Activated naive CD4-positive, alpha-beta T cell (primary cell): ENCODE results near the gene CYP27A1.

Experiments used
- DNase-seq, 4 experiments: peaks; one replicate each; lab custom pipeline; 2025; lab: John Stamatoyannopoulos, UW

Gene CYP27A1

DNA sequence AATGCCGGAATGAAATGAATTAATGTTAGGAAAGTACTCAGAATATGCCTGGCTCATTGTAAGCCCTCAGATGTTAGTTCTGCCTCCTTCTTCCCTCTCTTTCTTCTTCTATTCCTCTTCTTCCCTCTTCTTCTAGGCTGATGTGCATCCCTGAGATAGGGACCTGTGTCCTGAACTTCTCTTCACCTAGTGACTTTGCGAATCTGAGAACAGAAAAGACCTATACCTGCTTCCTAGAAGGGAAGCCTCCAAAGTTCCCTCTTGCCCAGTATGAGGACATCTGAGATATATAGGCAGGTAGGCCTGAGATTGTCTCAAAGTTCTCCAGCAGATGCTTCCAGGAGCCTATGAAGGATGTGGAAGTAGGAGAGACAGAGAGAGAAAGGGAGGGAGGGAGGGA, 8.1 kb upstream of the CYP27A1 start:
- DNase-seq: no peak

DNA sequence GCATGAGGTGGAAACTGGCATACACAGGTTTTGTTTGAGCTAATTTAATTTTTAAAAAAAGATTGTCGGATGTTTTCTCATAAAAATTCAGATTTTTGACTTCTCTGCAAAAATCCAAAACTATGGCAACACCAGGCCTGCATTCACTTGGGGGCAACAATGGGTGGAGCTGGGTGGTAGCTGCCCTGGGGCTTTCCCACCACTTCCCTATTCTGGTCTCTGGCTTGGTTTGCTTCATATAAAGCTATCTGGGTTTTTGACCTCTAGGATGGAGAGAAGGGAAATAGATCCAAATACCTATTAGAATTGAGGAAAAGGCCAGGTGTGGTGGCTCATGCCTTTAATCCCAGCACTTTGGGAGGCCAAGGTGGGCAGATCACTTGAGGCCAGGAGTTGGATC, 5.5 kb upstream of the CYP27A1 start:
- no peak for DNase-seq

DNA sequence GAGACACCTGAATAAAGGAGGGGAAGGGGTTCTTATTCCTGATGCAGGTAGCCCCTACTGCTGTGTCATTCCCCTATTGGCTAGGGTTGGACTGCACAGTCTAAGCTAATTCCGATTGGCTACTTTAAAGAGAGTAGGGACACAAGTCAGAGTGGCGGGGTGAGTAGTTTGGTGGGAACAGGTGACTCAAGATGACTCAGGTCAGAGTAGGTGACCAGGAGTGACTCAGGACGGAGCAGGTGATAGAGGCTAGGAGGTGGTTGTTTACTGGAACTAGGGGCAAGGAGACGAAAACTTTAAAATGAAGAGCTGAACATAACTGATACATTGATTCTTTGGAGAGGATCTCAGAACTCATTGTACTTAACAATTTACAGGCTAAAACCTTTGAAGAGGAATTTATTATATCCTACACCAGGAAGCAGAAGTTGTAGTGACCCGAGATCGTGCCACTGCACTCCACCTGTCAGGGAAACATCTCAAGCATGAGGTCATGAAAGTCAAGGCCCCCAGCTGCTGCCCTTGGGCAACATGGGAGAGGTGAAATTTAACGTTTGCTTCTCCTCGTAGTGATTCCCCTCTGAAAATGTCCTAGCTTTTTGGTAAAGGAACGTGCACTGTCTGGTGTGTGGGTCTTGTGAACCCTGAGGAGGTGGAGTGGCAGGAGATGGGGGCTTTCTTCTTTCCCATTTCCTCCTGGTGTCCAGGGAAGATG, 4.5 kb upstream of the CYP27A1 start:
- DNase-seq: no peak

DNA sequence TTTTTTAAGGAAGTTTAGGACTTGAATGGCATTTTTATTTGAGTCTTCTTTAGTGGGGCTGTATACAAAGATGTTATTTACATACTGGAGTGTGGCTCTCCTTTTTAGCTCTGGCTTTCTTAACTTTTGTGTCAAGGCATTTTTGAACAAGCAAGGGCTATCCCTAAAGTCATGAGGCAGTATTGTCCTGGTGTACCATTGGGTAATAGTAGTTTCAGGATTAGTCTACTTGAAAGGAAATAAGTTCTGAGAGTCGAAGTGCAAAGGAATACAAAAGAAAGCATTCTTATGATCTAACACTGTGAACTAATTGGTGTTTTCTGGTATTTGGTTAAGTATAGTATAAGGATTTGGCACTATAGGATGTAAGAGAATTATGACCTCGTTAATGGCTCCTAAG, 1.9 kb upstream of the CYP27A1 start:
- DNase-seq: no peak

DNA sequence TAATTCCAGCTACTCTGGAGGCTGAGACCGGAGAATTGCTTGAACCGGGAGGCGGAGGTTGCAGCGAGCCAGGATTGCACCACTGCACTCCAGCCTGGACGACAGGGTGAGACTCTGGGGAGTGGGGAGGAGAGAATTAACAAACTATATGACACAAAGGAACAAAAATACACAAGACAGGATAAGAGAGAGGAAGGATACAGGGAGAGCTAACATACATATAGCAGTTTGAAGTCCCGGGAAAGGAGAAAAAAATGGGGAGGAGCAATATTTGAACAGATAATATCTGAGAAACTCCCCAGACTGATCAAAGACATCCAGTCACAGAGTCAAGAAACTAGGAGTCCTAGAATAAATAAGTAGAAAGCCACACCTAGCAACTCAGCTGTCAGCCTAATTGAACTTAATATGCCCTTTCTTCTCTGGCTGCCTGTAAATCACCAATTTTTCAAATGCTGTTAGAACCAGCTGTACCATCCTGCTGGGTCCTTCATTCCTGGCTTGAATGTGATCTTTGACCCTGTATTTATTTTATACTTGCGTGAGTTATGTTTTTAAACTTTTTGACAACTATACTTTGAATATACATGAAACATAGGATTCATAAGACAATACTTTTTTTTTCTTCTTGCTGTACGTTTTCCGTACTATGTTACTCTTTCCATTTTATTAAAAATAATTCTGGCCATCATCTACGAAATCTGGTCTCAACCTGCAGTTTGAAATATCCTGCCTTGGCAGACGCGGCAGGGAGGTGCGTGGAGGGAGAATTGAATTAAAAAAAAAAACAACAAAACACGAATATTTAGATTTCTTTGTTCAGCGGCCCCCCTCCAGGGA, 876 bp upstream of the CYP27A1 start:
- DNase-seq: no peak

DNA sequence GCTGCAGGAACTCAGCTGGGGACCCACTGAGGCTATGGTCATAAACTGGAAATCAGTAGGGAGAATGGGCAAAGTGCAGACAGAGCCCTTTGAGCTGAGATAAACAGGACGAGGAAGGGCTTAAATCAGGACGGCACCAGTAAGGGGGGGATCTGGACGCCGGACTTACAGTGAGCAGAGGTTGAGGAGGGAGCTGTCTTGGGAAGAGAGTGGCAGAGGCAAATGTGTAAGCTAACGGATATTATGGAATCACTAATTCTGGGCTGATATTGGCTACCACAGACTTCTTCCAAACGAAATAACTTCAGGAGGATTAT, 539 bp downstream of the CYP27A1 start:
- DNase-seq: no peak

DNA sequence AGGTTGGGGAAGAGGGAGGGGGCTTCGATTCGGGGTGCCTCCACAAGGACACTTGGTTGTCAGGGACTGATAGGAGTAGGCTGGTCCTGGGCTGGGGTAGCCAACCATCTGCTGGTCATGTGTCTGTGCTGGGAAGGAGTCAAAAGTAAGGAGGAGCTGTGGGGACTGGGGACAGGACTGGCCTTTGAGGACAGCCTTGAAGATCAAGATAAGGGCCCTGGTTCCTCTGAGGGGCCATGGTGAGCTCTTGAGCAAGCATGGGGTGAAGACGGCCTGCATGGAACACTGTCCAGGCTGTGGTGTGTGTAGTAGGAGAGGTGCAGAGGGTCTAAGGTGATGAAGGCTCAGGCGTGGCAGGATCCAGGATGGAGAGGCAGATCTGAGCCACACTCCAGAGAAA, 1.7 kb downstream of the CYP27A1 start:
- no peak for DNase-seq

DNA sequence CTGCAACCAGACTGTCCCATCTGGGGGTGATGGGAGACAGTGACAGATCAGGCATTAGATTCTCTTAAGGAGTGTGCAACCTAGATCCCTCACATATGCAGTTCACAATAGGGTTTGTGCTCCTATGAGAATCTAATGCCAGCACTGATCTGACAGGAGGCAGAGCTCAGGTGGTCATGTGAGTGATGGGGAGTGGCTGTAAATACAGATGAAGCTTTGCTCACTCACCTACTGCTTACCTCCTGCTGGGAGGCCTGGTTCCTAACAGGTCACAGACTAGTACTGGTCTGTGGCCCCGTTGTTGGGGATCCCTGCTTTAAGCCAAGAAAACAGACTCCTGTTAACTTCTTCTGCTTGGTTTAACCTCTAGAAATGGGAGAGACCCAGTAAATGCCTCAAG, 3.2 kb downstream of the CYP27A1 start:
- no peak for DNase-seq

DNA sequence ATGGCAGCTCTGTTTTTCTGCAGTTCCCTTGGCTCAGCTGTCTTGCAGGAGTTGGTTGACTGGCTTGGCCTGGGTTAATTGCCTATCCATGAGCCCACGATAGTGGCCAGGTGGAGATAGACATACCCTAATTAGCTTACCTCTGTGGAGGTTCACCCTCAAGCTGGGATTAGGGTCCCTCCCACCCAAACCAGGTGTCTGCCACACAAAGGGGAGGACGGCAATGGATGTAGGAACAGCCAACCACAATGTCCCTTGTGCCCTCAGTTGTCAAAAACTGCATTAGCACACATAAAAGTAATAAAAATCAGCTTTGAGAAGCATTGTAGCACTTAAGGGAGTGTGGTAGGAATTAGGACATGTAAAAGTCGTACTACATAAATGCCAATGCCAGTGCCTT, 4.2 kb downstream of the CYP27A1 start:
- DNase-seq: no peak

DNA sequence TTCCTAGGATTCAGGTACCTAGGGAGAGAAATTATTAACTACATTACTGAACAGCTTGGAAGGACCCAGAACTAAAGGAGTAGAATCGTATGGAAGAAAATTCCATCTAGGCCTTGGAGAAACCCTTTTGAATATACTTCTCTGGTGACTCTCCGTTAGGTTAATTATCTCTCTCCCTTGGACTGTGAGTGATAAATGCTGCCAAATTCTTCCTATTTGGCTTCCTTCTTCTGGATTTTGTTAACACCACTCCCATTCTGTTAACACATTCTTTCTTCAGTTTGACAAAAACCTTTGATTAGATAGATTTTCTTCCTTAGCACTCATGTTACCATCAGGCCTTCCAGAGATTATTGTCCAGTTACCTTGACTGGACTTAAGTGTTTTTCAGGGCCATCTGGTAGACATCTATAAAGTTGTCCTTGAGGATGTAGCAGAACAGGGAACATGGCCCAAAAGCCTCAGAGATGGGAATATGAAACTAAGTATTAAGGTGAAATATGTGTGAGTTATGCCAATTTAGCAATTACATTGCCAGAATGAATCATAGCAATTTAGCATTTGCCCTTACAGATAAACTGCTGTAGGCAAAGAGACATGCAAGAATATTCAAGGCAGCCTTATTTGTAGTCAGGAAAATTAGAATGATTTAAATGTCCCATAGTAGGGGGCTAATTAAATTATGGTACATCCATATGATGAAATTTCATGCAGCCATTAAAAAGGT, 6.7 kb downstream of the CYP27A1 start:
- DNase-seq: no peak

DNA sequence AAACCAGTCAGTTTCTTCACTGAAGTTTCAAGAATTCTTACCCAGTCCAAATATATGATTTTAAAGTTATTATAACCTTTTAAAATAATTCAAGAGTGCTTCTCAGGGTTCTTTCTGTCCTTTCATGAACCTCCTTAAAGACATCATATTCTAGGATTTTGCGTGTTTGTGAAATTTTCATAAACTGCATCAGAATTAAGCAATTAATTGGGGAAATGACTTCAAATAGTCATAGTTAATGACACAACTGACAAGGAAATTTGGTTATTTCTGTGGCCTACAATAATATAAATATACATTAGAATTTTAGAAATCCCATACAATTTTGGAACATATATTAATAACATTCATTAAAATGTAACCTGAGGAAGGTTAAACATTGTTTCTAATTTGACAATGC, 10.5 kb downstream of the CYP27A1 start:
- DNase-seq: no peak

DNA sequence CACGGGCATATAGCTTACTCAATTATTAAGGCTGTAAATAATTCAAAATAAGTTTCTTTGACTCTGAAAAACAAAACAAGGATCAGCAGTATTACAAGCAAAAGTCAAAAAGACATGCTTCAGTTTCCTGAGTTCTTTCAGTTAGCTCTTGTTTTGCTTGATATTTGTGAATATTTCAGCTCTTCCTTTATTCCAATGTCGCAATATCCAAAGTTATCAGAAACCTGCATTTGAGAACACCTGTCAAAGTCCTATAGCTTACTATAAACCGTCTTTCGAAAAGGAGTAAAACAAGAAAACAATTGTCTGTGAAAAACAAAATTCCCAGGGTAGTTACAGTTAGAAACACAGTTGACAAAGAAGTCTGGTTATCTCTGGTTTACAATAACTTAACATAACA, 14.7 kb downstream of the CYP27A1 start:
- DNase-seq: no peak

DNA sequence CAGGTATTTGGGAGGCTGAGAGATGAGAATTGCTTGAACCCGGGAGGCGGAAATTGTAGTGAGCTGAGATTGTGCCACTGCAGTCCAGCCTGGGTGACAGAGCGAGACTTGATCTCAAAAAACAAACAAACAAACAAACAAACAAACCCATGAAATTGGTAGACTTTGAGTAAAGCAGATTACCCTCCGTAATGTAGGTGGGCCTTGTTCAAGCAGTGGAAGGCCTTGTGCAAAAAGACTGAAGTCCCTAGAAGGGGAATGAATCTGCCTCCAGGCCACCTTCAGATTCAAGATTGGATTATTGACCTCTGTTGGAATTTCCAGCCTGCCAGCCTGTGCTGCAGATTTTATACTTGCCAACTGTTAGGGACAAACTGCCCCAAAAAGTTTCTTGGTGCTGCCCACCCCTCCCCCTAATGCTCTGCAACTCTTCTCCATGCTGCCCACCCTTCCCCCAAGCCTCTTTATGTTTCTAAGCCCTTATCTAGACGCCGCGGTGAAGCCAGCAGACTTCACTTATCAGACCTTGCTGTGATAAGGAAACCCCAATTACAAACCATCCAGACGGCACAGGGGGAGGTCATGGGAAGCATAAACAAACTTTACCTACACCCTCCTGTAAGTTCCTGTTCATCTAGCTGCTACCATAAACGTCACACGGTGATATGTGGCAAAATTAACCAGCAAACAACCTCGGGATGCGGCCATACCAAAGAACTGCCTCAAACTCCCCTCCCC, 17.0 kb downstream of the CYP27A1 start:
- DNase-seq: no peak

DNA sequence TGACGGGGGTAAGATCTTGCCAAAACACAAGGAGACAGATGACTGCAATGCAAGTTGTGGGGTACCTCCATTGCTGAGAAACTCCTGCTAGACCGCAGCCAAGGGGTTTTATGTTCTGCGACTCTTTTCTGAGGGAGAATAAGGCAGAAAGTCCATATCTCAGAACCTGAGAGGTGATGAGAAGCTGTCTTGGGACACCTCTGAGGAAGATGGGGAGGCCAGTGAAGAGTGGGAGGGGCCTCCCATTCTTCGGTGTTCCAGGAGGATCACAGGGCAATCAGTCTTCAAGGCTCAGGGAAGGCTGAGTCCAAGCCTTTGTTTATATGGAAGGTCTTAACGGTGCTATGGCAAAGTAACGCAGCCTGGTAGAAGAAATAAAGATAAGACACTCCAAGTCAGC, 18.0 kb downstream of the CYP27A1 start:
- no peak for DNase-seq

DNA sequence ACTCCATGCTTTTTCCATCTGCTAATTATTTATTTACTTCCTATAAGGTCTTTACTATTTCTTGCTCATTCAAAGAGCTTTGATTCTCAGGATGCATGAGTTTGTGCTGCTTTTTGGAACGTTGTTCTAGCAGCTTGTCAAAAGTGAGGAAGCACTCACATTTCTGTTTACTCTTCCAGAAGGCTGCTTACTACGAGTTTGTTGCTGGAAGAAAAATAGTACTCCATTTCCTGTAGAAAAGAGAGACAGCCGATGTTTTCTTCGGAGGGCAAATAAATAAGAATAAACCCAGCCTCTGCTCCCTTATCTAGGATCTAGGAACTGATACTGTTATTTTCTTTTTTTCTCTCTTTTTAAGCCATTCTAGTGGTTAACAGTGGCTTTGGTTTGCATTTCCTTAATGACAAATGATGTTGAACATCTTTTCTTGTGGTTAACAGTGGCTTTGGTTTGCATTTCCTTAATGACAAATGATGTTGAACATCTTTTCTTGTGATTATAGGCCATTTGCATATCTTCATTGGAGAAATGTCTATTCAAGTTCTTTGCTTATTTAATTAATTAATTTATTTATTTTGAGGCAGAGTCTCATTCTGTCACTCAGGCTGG, 20.5 kb downstream of the CYP27A1 start:
- no peak for DNase-seq

DNA sequence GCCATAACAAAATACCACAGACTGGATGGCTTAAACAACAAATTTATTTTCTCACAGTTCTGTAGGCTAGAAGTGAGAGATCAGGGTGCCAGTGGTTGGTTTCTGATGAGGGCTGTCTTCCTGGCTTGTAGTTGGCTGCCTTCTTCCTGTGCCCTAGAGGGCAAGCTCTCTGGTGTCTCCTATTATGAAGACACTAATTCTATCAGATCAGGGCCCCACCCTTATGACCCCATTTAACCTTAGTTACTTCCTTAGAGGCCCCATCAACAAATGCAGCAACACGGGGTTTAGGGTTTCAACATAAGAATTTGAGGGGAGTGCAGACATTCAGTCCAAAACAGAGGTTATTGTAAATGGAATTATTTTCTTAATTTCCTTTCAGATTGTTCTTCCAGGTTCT, 22.9 kb downstream of the CYP27A1 start:
- no peak for DNase-seq

DNA sequence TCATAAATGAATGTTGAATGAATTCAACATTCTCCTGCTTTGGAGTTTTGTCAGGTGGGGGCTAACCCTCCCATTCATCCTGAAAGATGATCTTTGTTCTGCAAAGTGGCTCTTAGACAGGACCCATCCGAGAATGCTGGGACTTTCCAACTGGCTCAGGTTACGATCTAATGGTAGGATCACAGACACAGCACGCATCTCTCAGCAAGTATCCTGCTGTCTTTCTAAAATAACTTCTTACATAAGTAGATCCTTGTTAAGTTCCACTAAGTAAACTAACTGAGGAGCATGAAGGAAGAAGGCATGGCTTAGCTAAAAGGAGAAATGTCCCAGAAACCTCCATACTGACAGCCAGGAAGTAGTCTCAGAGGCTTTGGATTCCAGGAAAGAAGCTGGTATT, 23.7 kb downstream of the CYP27A1 start:
- no peak for DNase-seq

DNA sequence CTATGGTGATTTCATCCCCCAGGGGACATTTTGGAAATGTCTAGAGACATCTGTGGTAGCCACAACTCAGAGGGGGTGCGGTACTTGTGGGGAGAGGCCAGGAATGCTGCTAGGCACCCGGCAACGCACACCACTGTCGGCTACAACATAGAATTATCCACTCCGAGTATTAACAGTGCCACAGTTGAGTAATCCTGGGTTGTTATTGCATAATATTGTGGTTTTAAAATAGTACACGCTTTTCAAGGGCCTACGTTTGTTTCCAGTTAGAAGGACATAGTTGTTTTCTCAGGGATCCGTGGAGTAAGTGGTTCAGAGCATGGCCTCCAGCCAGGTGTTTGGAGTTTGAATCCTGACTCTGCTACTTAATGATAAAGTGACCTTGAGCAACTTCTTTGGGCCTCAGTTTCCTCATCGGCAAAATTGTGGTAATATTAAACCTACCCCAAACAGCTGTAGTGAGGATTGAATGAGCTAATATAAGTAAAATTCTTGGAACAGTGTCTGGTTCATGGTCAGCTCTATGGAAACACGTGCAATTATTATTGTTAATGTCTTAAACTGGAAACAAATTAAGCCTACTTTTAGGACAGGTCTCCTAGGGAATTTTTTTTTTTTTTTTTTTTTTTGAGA, 24.5 kb downstream of the CYP27A1 start:
- DNase-seq: no peak

DNA sequence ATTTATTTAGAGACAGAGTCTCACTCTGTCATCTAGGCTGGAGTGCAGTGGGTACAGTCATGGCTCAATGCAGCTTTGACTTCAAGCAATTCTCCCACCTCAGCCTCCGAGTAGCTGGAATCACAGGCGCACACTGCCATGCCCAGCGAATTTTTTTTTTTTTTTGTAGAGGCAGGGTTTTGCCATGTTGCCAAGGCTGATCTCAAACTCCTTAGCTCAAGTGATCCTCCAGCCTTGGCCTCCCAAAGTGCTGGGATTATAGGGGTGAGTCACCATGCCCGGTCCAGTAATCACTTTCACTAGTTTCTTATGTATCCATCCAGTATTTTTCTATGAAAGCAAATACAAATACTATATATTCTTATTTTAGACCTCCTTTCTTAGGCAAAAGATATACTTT, 25.7 kb downstream of the CYP27A1 start:
- no peak for DNase-seq

DNA sequence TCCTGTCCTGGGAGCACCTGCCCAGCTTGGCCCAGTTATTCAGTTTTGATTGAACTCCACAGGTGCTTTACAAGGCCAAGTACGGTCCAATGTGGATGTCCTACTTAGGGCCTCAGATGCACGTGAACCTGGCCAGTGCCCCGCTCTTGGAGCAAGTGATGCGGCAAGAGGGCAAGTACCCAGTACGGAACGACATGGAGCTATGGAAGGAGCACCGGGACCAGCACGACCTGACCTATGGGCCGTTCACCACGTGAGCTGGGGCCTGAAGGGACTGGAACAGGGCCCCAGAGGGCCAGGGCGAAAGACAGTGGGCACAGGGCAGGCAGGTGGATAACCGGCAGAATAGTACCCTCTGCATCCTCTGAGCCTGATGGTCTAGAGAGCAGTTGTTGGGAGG, 27.6 kb downstream of the CYP27A1 start:
- no peak for DNase-seq

DNA sequence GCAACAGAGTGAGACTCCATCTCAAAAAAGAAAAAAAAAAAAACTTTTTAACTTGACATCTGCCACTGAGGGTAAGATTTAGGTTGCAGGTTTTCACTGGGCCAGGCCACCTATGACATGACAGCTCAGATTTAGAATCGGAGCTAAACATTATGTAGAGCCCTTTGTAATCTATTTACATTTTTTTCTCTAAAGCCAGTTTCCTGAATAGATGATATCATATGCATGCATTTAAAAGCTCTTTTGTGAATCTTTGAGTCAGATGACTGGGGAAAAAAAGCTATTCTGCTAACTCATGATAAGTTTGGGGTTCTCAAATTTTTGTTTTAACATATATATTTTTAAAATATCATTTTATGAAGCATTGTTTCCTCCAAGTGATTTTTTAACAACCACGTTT, 28.3 kb downstream of the CYP27A1 start:
- no peak for DNase-seq

DNA sequence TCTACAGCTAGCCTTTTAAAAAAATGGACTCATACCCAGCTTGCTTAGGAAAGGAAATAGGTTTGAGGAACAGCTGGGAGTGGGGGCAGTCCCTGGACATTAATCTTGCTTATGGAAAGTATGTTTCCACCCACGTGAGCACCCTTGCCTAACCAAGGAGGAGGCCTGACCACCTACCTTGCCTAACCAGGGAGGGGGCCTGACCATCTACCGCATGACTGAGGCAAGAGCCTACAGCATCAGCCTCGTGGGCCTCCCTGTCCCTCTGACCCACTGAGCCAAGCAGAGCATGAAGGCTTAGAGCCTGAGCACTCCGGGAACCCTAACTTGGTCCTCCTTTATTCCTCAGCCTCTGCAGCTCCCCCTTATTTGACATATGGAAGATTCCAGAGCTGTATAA, 29.4 kb downstream of the CYP27A1 start:
- DNase-seq: no peak
